Measurements from ENCODE around the gene USP3. TPM values are rescaled to one million over a fixed set of nuclear protein-coding genes. Genes with fewer than 3 reads are reported as not detected.
"Not testable (repeated sequence)": the region's sequence is repeated elsewhere in the genome, so short reads cannot be mapped to it uniquely, and the experiment has no call there.

USP3 gene
- total RNA-seq, 2 donors from 2014 or later = 51.5 to 52.5 TPM

DNA sequence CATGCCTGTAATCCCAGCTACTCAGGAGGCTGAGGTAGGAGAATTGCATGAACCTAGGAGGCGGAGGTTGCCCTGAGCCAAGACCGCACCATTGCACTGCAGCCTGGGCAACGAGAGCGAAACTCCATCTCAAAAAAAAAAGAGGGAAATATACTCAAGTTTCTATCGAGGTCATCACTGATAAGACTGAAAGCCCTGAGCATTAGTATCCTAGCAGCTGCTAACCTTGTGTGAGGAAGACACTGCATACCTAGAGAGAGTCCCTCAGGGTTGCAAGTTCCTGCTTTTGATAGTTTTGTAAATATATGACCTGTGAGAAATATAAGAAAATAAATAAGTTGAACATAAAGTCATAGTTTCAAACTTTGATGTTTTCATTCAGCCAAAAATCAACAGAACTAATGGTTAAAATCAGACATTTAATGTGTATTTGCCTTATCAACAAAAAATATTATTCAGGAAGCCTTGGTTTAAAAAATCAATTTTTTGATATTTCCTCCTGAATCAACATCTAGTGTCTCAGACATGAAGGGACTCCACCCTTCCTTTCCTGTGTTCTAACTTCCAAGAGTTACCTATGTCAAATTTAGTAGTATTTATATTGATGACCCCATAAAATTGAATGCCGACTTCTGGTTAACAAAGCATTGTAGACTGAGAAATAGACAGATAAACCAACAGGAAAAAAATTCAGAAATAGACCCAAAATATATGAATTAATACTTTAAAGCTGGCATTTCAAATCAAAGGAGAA, 19.8 kb upstream of the USP3 start:
- H3K27ac ChIP-seq (ENCODE audit: low read depth, low read length) = no peak overlapping the region
- H3K9ac ChIP-seq (ENCODE audit: extremely low read depth, low read length, poor library complexity, severe bottlenecking) = no peak overlapping the region
- Mint-ChIP-seq H3K4me1 (peaks cover 31% of the 10 kb centered on the region), H3K9me3 (no peaks in the 10 kb centered on the region), H3K4me3 (no peak overlapping the region), H3K36me3 (ENCODE audit: low read depth) (no peaks in the 10 kb centered on the region), H3K27ac (peak overlapping the region; percentile 10), H3K27me3 (ENCODE audit: insufficient read depth) (peaks cover 4% of the 10 kb centered on the region)
- H3K9me3 ChIP-seq (ENCODE audit: control insufficient read depth, low read length) = no peaks in the 10 kb centered on the region
- TF ChIP-seq, protein P1, sequence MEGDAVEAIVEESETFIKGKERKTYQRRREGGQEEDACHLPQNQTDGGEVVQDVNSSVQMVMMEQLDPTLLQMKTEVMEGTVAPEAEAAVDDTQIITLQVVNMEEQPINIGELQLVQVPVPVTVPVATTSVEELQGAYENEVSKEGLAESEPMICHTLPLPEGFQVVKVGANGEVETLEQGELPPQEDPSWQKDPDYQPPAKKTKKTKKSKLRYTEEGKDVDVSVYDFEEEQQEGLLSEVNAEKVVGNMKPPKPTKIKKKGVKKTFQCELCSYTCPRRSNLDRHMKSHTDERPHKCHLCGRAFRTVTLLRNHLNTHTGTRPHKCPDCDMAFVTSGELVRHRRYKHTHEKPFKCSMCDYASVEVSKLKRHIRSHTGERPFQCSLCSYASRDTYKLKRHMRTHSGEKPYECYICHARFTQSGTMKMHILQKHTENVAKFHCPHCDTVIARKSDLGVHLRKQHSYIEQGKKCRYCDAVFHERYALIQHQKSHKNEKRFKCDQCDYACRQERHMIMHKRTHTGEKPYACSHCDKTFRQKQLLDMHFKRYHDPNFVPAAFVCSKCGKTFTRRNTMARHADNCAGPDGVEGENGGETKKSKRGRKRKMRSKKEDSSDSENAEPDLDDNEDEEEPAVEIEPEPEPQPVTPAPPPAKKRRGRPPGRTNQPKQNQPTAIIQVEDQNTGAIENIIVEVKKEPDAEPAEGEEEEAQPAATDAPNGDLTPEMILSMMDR (conservative IDR thresholded peaks at IDR 0.05) = no peak
- no peak for DNase-seq
- no peak overlapping the region for H3K4me3 ChIP-seq (ENCODE audit: low read length)
- H3K4me1 ChIP-seq (ENCODE audit: control insufficient read depth, insufficient read depth, low read length) = peaks cover 8% of the 10 kb centered on the region
- H3K27me3 ChIP-seq (ENCODE audit: control insufficient read depth, insufficient read depth, low read length, poor library complexity, severe bottlenecking) = no peaks in the 10 kb centered on the region
- 96 to 97% methylated on average over 4 to 6 of the region's 6 CpGs for WGBS, 2 experiments (ENCODE audit: insufficient coverage in 1 of 2, insufficient read length in 1 of 2)
- H3K36me3 ChIP-seq (ENCODE audit: control insufficient read depth, insufficient read depth, low read length) = no peaks in the 10 kb centered on the region

DNA sequence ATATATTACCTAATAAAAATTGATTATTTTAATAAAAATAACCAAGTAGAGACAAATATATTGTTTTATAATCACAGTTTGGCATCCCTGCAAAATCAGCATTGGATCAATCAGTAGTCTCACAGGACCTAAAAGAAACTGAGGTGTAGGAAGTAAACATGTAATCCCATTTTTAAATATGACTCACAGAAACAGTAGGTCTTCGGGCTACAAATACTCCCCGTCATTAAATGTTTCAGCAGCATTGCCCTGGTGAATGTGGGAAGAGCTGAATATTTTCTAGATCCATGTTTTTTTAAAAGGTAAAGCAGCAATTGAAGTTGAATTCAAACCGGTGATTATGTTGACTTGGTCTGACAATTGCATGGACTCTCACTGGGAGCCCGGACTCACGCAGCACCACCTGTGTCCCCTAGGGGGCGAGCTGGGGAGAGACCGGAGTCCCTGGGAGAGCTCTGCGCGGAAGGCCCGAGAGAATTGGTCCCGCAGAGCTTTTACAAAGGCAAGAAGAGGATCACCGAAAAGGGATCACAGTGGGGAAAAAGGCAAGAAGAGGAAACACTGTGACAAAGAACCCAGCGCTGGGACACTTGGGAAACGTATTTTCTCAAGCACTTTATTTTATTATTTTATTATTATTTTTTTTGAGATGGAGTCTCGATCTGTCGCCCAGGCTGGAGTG, 17.2 kb upstream of the USP3 start:
- Mint-ChIP-seq H3K27ac (no peak overlapping the region), H3K4me3 (no peak overlapping the region), H3K9me3 (no peaks in the 10 kb centered on the region), H3K4me1 (peaks cover 28% of the 10 kb centered on the region), H3K36me3 (ENCODE audit: low read depth) (no peaks in the 10 kb centered on the region), H3K27me3 (ENCODE audit: insufficient read depth) (peaks cover 4% of the 10 kb centered on the region)
- no peak overlapping the region for H3K4me3 ChIP-seq (ENCODE audit: low read length)
- no peak overlapping the region for H3K27ac ChIP-seq (ENCODE audit: low read depth, low read length)
- DNase-seq = peak; percentile 97
- no peak overlapping the region for H3K9ac ChIP-seq (ENCODE audit: extremely low read depth, low read length, poor library complexity, severe bottlenecking)
- no peaks in the 10 kb centered on the region for H3K9me3 ChIP-seq (ENCODE audit: control insufficient read depth, low read length)
- H3K27me3 ChIP-seq (ENCODE audit: control insufficient read depth, insufficient read depth, low read length, poor library complexity, severe bottlenecking) = no peaks in the 10 kb centered on the region
- 33 to 34% methylated on average over 13 to 15 of the region's 16 CpGs for WGBS, 2 experiments (ENCODE audit: insufficient coverage in 1 of 2, insufficient read length in 1 of 2)
- TF ChIP-seq, protein P1 (conservative IDR thresholded peaks at IDR 0.05) = peak; percentile 96
- H3K36me3 ChIP-seq (ENCODE audit: control insufficient read depth, insufficient read depth, low read length) = no peaks in the 10 kb centered on the region
- peaks cover 5% of the 10 kb centered on the region for H3K4me1 ChIP-seq (ENCODE audit: control insufficient read depth, insufficient read depth, low read length)

DNA sequence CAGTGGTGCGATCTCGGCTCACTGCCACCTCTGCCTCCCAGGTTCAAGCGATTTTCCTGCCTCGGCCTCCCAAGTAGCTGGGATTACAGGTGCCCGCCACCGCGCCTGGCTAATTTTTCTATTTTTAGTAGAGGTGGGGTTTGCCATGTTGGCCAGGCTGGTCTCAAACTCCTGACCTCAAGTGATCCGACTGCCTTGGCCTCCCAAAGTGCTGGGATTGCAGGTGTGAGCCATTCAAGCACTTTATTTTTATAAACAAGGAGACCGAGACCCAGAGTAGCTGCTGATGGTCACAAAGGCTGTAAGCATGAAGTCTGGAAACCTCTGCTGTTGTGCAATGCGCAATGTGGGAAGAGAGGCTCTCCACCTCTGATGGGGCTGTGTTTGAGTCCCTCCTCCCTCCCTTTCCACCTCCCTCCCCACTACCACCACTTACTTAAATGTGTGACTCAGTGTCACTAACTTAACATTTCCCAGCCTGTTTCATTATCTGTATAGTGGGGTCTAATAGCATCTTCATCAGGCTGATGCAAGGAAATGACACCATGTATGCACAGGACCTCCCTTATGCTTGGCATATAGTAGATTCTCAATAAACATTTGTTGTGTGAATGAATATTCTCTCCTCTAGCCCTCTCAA, 16.5 kb upstream of the USP3 start:
- H3K9me3 Mint-ChIP-seq; H3K36me3 ChIP-seq (ENCODE audit: control insufficient read depth, insufficient read depth, low read length); H3K4me3 ChIP-seq (ENCODE audit: low read length); H3K27ac ChIP-seq (ENCODE audit: low read depth, low read length); DNase-seq; H3K9ac ChIP-seq (ENCODE audit: extremely low read depth, low read length, poor library complexity, severe bottlenecking); H3K4me1 ChIP-seq (ENCODE audit: control insufficient read depth, insufficient read depth, low read length); H3K9me3 ChIP-seq (ENCODE audit: control insufficient read depth, low read length); H3K36me3 Mint-ChIP-seq (ENCODE audit: low read depth); H3K27me3 Mint-ChIP-seq (ENCODE audit: insufficient read depth); H3K4me3 Mint-ChIP-seq; H3K27ac Mint-ChIP-seq; H3K27me3 ChIP-seq (ENCODE audit: control insufficient read depth, insufficient read depth, low read length, poor library complexity, severe bottlenecking): not testable (repeated sequence)
- whole genome bisulfite sequencing, 2 experiments (ENCODE audit: insufficient coverage in 1 of 2, insufficient read length in 1 of 2) = 95 to 100% methylated on average over 1 to 10 of the region's 10 CpGs
- H3K4me1 Mint-ChIP-seq = peaks cover 34% of the 10 kb centered on the region
